GM19395 (cell line): ENCODE data around the gene AKT2.

Experiments used
- ATAC-seq: cut with Tn5 transposase; IDR thresholded peaks from one replicate; pipeline ENCODE4 v1.9.1; 2021; ENCODE audit warnings: mild to moderate bottlenecking, moderate library complexity; ENCODE audit not compliant: unreplicated experiment

AKT2 gene

GRCh38 chr19:40238775-40239174 lies 46.4 kb downstream of the AKT2 start:
- no peak for ATAC-seq

- ATAC-seq, result no peak
Observed at GRCh38 chr19:40237791-40238190, 47.4 kb downstream of the AKT2 start.

- ATAC-seq, result no peak
Observed at GRCh38 chr19:40236366-40236765, 48.8 kb downstream of the AKT2 start.

- no peak for ATAC-seq
Observed at GRCh38 chr19:40236026-40236355, 49.2 kb downstream of the AKT2 start.

GRCh38 chr19:40235238-40236025 lies 49.7 kb downstream of the AKT2 start:
- ATAC-seq, result no peak

GRCh38 chr19:40234429-40235237 lies 50.5 kb downstream of the AKT2 start:
- ATAC-seq, result no peak

GRCh38 chr19:40233811-40234389 lies 51.2 kb downstream of the AKT2 start:
- ATAC-seq, result no peak

GRCh38 chr19:40232949-40233810 lies 52.0 kb downstream of the AKT2 start:
- no peak for ATAC-seq

GRCh38 chr19:40232479-40232878 lies 52.7 kb downstream of the AKT2 start:
- no peak for ATAC-seq

GRCh38 chr19:40231544-40232424 lies 53.4 kb downstream of the AKT2 start:
- ATAC-seq, result no peak

GRCh38 chr19:40231057-40231456 lies 54.1 kb downstream of the AKT2 start:
- ATAC-seq, result no peak

GRCh38 chr19:40229926-40230417 lies 55.2 kb downstream of the AKT2 start:
- ATAC-seq, result no peak

GRCh38 chr19:40229484-40229883 lies 55.7 kb downstream of the AKT2 start:
- ATAC-seq, result no peak

- ATAC-seq, result no peak
Observed at GRCh38 chr19:40228863-40229262, 56.3 kb downstream of the AKT2 start.

- ATAC-seq, result no peak
Observed at GRCh38 chr19:40228346-40228745, 56.8 kb downstream of the AKT2 start.

- ATAC-seq, result no peak
Observed at GRCh38 chr19:40225440-40226305, 59.5 kb downstream of the AKT2 start.

GRCh38 chr19:40224342-40225150 lies 60.6 kb downstream of the AKT2 start:
- ATAC-seq, result no peak
